Small intestine (tissue), 7 donors: Measurements from ENCODE around the gene ARID1A. TPM values are rescaled to one million over a fixed set of nuclear protein-coding genes. Genes with fewer than 3 reads are reported as not detected.

Experiments
- DNase-seq, 2 donors: peaks; one replicate each; pipeline versions ENCODE4 v3.0.0 to v3.0.0-alpha.2; 2013
- FAIRE-seq: peaks from 2 replicates; lab custom pipeline; 2012; peaks lifted over from hg19 to GRCh38; lab: Jason Lieb, UNC
- H3K27ac ChIP-seq, 3 donors: one replicate each; pipeline ENCODE4 v1.5.1; 2013; ENCODE audit warnings: low read length in 2 of 3, mild to moderate bottlenecking in 2 of 3, control low read depth in 1 of 3, inconsistent platforms in 1 of 3, low read depth in 1 of 3, moderate library complexity in 1 of 3
- H3K27me3 ChIP-seq, 3 donors: one replicate each; pipeline ENCODE4 v1.6.1; 2013; ENCODE audit warnings: low read length in 3 of 3, inconsistent platforms in 1 of 3; ENCODE audit not compliant: control insufficient read depth in 3 of 3, insufficient read depth in 3 of 3
- H3K36me3 ChIP-seq, 3 donors: one replicate each; pipeline ENCODE4 v1.6.1; 2013; ENCODE audit warnings: low read length in 3 of 3, inconsistent platforms in 1 of 3, low read depth in 1 of 3, mild to moderate bottlenecking in 1 of 3, moderate library complexity in 1 of 3; ENCODE audit not compliant: control insufficient read depth in 3 of 3, insufficient read depth in 2 of 3
- H3K4me1 ChIP-seq, 3 donors: one replicate each; pipeline ENCODE4 v1.6.1; 2013; ENCODE audit warnings: low read length in 2 of 3, inconsistent platforms in 1 of 3, low read depth in 1 of 3, mild to moderate bottlenecking in 1 of 3, moderate library complexity in 1 of 3; ENCODE audit not compliant: control insufficient read depth in 3 of 3, insufficient read depth in 2 of 3
- H3K4me3 ChIP-seq, 3 donors: one replicate each; pipeline ENCODE4 v1.5.1; 2013; ENCODE audit warnings: low read length in 3 of 3, control low read depth in 1 of 3, inconsistent platforms in 1 of 3, low read depth in 1 of 3, mild to moderate bottlenecking in 1 of 3, moderate library complexity in 1 of 3
- H3K9me3 ChIP-seq, 2 donors: one replicate each; pipeline ENCODE4 v1.6.1; 2013; ENCODE audit warnings: low read depth in 1 of 2, low read length in 1 of 2; ENCODE audit not compliant: control insufficient read depth in 2 of 2, insufficient read depth in 1 of 2
- WGBS, 3 donors: extraction: QIAGEN DNeasy Blood & Tissue Kit; methylation state at CpG; one replicate each; pipeline ENCODE4 v1.1.7; 2013; 5-methylcytosine and 5-hydroxymethylcytosine counted together
- polyA plus RNA-seq, 4 donors: library from polyadenylated mRNA; stranded (reverse) in 3 of 4; unstranded in 1 of 4; fragments of 200-250 nt in 3 of 4; fragments of 120-200 nt in 1 of 4; gene quantifications; one replicate each; pipeline versions ENCODE4 v1.2.1 to v1.2.3, GENCODE V29; 2013
- donor health status: healthy with polysubstance abuse.
- donor health status: control.
- donor health status: control.
- donor health status: Bipolar disorder and iron deficiency.
- donor health status: healthy.

The ARID1A gene
- polyA plus RNA-seq, 4 donors: 7.8 to 59.7 (median 18.7) TPM

- no peak for FAIRE-seq
- H3K36me3 ChIP-seq: peaks cover 0 to 11% (median 0%) of the 10 kb centered on the region in 3 donors
- H3K9me3 ChIP-seq: no peaks in the 10 kb centered on the region
- 29 to 75% (median 48%) methylated on average over 3 of the region's 3 CpGs for WGBS, 3 donors
- DNase-seq: peak in 1 of 2 donors; percentile 57
- H3K27ac ChIP-seq: no peak overlapping the region
- H3K4me3 ChIP-seq: no peak overlapping the region
- peaks cover 5 to 16% (median 11%) of the 10 kb centered on the region in 3 donors for H3K4me1 ChIP-seq
- no peaks in the 10 kb centered on the region for H3K27me3 ChIP-seq
These were observed 128.9 kb downstream of the ARID1A start for GRCh38 chr1:26824731-26825130.

DNA sequence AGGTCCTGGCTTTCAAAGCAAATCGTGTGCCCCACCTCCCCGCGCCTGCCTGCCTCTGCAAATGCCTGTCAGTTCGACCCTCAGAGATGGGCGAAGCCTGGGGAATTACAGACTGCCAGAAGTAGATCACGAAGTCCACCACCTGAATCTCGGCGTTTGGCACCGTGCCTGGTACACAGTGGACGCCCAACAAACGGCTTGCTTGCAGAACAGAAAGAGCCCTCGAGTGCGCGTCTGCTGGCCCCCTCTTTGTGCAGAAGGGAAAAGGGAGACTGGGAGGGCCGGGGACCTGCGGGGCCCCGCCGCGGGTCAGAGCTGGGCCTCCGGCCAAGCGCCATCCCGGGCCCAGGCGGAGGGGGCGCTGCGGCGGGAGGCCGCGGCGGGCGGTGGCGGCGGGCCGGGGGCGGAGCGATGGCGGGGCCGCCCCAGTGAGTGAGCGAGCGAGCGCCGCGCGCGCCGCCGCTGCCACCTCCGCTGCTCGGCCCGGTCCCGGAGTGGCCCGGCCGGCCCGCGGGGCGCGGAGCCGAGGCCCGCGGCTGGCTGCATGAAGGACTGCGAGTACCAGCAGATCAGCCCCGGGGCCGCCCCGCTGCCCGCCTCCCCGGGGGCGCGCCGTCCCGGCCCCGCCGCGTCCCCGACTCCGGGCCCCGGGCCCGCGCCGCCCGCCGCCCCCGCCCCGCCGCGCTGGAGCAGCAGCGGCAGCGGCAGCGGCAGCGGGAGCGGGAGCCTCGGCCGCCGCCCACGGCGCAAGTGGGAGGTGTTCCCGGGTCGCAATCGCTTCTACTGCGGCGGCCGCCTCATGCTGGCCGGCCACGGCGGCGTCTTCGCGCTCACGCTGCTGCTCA, 130.7 kb downstream of the ARID1A start, which contains the start of gene ZDHHC18:
Gene ZDHHC18 (plus strand): TSS at position 428 of the 845 bp plus-strand sequence. CDS start 117 bp downstream, at position 545.
- peaks cover 5 to 16% (median 11%) of the 10 kb centered on the region in 3 donors for H3K4me1 ChIP-seq
- peak within 1 kb of the TSS; percentile 72 to 83 (median 83) for H3K4me3 ChIP-seq
- DNase-seq (peak; percentile 77 to 89), FAIRE-seq (no peak)
- H3K9me3 ChIP-seq: no peaks in the 10 kb centered on the region
- no peaks in the 10 kb centered on the region for H3K27me3 ChIP-seq
- H3K36me3 ChIP-seq: peaks cover 0 to 19% (median 0%) of the 10 kb centered on the region in 3 donors
- H3K27ac ChIP-seq: peak within 1 kb of the TSS; percentile 56 to 90 (median 61)
- 1% methylated on average over 50 to 107 of the region's 107 CpGs for WGBS, 3 donors

- H3K9me3 ChIP-seq: no peaks in the 10 kb centered on the region
These were observed 131.3 kb downstream of the ARID1A start for GRCh38 chr1:26827106-26827604.

GRCh38 chr1:26827663-26828062, 131.8 kb downstream of the ARID1A start:
- Histone ChIP-seq H3K36me3 (peaks cover 2 to 29% (median 2%) of the 10 kb centered on the region in 3 donors), H3K4me3 (peak overlapping the region in 2 of 3 donors; percentile 59 to 83), H3K27ac (peak overlapping the region in 1 of 3 donors; percentile 39), H3K27me3 (no peaks in the 10 kb centered on the region), H3K9me3 (no peaks in the 10 kb centered on the region), H3K4me1 (peaks cover 5 to 16% (median 11%) of the 10 kb centered on the region in 3 donors)
- FAIRE-seq (no peak), DNase-seq (no peak)
- WGBS, 3 donors: 42 to 54% (median 49%) methylated on average over 11 of the region's 11 CpGs

More at GRCh38 chr1:26827106-26827604, 131.3 kb downstream of the ARID1A start:
- FAIRE-seq: no peak
- 2 to 3% (median 2%) methylated on average over 15 to 17 of the region's 17 CpGs for WGBS, 3 donors
- Histone ChIP-seq H3K36me3 (peaks cover 0 to 24% (median 0%) of the 10 kb centered on the region in 3 donors), H3K4me1 (peaks cover 5 to 16% (median 11%) of the 10 kb centered on the region in 3 donors), H3K27me3 (no peaks in the 10 kb centered on the region), H3K4me3 (peak overlapping the region; percentile 59 to 83 (median 83)), H3K27ac (peak overlapping the region in 2 of 3 donors; percentile 39 to 71)
- DNase-seq: no peak

GRCh38 chr1:26828411-26828991, 132.7 kb downstream of the ARID1A start:
- no peaks in the 10 kb centered on the region for H3K27me3 ChIP-seq
- peaks cover 5 to 16% (median 11%) of the 10 kb centered on the region in 3 donors for H3K4me1 ChIP-seq
- peaks cover 2 to 35% (median 4%) of the 10 kb centered on the region in 3 donors for H3K36me3 ChIP-seq
- WGBS, 3 donors: 46 to 70% (median 48%) methylated on average over 4 of the region's 4 CpGs
- H3K27ac ChIP-seq: peak overlapping the region in 1 of 3 donors; percentile 62
- no peak overlapping the region for H3K4me3 ChIP-seq
- no peak for FAIRE-seq
- no peaks in the 10 kb centered on the region for H3K9me3 ChIP-seq
- DNase-seq: no peak

GRCh38 chr1:26829184-26829911, 133.5 kb downstream of the ARID1A start:
- WGBS, 3 donors: 86% methylated on average over 6 of the region's 6 CpGs
- peaks cover 6 to 43% (median 8%) of the 10 kb centered on the region in 3 donors for H3K36me3 ChIP-seq
- H3K9me3 ChIP-seq: no peaks in the 10 kb centered on the region
- H3K27me3 ChIP-seq: no peaks in the 10 kb centered on the region
- peak overlapping the region in 1 of 3 donors; percentile 7 for H3K27ac ChIP-seq
- H3K4me1 ChIP-seq: peaks cover 5 to 16% (median 11%) of the 10 kb centered on the region in 3 donors
- DNase-seq: no peak
- no peak for FAIRE-seq
- no peak overlapping the region for H3K4me3 ChIP-seq

DNA sequence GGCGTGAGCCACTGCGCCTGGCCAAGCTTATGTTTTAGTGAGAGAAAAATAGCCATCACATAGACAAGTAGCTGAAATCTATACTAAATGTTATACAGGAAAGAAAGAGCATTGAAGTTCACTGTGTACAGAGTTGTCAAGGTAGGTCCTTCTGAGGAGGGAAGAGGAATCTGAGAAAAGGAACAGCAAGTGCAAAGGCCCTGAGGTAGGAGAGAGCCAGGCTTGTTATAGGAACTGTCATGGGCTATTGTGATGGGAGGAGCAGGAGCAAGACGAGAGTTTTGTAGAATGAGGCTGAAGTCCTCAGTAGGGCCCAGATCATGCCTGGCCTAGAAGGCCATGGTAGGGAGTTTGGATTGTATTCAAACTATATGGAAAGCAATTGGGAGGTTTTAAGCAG, 135.2 kb downstream of the ARID1A start:
- Histone ChIP-seq H3K4me3 (no peak overlapping the region), H3K27ac (peak overlapping the region in 1 of 3 donors; percentile 11), H3K4me1 (peaks cover 4 to 13% (median 9%) of the 10 kb centered on the region in 3 donors), H3K36me3 (peaks cover 8 to 58% (median 9%) of the 10 kb centered on the region in 3 donors), H3K9me3 (no peaks in the 10 kb centered on the region), H3K27me3 (no peaks in the 10 kb centered on the region)
- FAIRE-seq (no peak), DNase-seq (no peak)
- 94 to 95% (median 95%) methylated on average over 3 of the region's 3 CpGs for WGBS, 3 donors
